Lung microvascular endothelial cell (primary cell): ENCODE results near the gene STX18. TPM values are rescaled to one million over a fixed set of nuclear protein-coding genes. Genes with fewer than 3 reads are reported as not detected.
A peak's percentile ranks its signal among the peaks of the same experiment; 100 is the strongest.

Experiments used
- DNase-seq, 2 donors: peaks; one replicate each; pipeline versions ENCODE4 v3.0.0 to v3.0.0-alpha.2; 2010; ENCODE audit warnings: low read depth in 2 of 2
- total RNA-seq: library from RNA; depleted of rRNA; stranded (reverse); fragments of >200 nt; gene quantifications from 2 replicates; pipeline ENCODE4 v1.2.1, GENCODE V29; 2014

The STX18 gene
- total RNA-seq, 1 donor from 2014 or later, result 14.1 TPM

DNA sequence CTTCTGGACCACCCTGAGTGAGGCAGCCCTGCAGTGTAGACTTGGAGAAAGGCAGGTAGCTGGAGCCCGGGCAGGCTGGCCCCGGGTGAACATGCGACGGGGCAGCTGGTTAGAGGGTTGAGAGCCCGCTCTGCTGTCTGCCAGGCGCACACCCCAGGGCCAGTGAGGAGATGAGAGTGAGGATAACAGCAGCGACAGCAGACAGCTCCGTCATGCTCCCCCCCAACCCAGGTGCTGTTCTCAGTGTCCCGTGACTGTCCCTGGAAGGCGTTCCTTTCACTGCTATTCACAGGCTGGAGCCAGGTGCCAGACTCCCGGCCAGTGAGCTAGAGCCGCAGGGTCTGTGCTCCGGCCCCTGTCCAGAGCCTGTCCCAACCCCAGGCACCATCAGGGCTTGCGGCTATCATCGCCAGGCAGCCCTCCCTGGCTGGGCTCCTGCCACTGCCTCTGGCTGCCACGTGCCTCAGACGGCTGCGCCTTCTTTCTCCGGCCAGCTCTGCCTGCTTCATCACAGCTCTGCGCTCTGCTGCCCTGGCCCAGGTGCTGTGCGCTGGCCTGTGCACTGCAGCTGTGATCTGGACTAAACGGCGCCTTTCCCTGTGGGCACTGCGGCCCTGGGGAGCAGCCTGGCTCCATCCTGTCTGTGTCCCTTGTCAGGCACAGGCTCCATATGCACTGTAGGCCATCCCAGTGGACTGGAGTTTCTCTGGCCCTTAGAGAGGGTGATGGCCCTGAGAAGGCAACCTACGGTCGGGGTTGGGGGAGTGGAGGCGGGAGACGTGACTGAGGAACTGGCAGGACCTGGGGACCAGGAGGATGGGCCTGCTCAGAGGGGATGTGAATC, 135.2 kb downstream of the STX18 start:
- DNase-seq, result no peak

- no peak for DNase-seq
Observed at GRCh38 chr4:4405358-4405962, 136.4 kb downstream of the STX18 start.

DNA sequence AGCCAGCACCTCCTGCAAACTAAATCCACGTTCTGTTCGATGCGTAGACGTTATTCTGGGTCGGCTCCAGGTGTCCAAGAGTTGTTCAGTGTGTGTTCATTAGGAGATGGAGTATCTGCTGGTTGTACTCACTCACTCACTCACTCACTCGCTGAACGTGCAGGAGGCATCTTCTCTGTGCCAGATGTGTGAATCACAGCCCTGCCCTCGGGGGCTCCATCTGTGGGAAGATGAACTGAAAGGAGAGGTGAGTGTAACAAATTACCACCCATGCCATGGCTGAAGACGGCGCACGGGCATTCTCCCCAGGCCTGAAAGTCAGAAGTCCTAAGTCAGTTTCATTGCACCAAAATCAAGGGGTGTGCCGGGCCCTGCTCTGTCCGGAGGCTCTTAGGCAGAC, 138.9 kb downstream of the STX18 start:
- DNase-seq, result no peak

GRCh38 chr4:4401036-4401435, 140.8 kb downstream of the STX18 start:
- DNase-seq, result no peak

DNA sequence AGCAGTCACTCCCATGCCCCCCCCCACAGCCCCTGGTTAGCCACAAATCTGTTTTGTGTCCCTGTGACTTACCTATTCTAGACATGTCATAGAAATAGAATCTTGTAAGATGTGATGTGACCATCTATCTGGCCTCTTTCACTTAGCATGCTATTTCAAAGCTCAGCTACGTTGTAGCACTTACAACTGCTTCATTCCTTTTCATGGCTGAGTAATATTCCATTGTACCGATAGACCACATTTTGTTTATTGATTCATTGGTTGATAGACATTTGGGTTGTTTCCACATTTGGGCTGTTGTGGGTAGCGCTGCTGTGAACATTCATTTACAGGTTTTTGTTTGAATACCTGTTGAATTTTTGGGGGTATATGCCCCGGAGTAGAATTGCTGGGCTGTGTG, 143.4 kb downstream of the STX18 start:
- no peak for DNase-seq

- no peak for DNase-seq
Observed at GRCh38 chr4:4397441-4397819, 144.4 kb downstream of the STX18 start.

DNA sequence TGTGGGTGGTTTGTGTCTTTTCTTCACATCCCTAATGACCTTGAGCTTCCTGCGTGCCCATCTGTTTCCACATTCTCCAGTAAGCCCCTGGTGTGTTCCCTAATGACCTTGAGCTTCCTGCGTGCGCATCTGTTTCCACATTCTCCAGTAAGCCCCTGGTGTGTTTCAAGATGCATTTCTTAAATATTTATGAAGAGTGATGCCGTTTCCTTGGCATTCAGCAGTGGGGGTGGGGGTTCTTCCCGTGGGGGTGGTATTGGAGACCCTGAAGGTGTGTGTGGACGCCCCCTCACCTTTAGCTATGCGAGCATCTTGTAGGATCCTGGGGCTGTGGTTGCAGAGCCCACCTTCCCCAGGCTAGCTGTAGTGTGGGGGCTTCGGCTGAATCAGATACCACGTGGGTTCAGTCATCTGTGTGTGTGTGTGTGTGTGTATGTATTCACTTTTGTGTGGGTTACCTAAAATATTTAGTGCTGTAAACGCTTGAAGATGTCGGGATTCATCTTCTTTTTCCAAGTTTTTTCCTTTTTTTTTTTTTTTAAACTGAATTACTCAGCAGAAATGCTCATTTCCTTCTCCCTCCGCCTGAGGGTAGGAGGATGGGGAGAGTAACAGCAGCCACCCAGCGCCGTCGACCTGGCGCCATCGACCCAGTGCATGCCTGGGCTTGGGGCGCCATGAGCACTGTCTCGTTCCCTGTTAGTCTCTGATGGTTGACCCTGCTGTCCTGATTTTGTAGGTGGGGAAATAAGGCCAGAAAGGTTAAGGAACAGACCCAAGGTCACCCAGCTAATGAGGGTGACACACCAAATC, 145.0 kb downstream of the STX18 start:
- DNase-seq, result peak in 1 of 2 donors; percentile 37

DNA sequence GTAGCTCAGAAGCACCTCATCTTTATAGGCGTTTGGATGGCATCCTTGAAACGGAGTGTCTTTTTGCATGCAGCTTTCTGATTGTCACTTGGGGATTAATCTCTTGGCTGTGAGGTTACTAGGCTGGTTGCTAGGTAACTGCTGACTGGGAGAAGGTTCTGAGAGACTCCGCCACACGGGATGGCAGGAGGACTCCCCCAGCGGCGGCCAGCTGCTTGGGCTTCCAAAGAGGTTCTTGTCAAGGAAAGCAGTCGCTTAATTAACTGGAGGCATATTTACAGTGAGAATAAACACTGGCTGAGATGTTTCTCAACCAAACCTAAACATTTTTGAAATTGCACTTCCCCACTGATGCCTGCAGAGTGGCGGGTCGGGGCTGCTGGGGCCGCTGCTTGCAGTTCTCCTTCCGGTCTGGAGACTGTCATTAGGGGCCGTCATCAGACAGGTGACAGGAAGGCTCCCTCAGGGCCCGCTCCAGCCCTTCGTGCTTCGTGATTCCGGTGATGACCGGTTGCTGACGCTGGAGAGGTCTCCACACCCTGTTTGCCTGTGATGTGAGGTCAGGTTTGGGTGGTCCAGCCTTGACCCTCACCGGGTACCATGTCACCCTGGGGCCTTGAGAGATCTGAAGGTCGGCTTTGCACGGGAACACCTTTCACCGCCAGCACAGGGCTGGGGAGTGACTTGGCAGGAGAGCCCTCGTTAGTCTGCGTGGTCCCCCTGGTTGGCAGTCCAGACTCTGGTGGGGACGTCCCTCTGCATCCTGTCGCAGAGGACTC, 145.8 kb downstream of the STX18 start:
- peak; percentile 13 to 48 for DNase-seq

DNA sequence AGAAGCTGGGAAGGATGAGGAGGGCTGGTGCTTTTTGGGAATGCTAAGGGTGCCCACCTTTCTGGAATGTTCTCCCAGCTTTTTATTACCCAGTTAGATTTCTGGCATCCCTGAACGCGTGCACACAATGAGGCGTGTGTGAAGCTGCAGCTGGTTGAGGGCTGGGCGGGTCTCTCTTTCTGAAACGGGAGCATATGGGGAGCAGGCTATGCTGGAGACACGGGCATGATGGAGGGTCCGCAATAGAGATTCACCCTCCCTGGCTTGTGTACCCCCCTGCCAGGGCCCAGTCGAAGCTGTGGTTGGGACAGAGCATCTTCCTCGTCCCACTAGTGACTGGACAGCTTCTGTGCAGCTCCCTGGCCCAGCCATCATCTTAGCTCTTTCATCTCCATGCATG, 146.5 kb downstream of the STX18 start:
- DNase-seq, result no peak

DNA sequence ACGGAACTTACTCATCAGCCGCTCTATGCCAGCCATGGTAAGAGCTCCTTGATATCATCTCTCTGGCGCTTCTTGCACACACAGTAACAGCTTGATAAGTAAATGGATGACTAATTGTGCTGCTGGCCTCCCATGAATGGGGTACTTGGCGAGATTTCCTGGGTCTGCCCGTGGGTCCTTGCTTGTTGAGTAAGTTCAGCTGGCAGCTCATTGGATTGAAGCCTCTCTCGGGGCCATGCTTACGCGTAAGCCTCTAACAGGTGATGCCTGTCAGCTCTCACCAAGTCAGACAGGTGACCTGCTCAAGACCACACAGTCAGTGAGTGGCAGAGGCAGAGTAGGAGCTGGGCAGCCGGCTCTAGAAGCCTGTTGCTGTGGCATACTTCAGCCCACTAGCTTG, 147.2 kb downstream of the STX18 start:
- DNase-seq, result peak in 1 of 2 donors; percentile 76

GRCh38 chr4:4392501-4393183, 149.2 kb downstream of the STX18 start:
- DNase-seq, result no peak

GRCh38 chr4:4391866-4392265, 150.0 kb downstream of the STX18 start:
- DNase-seq, result peak in 1 of 2 donors; percentile 20

DNA sequence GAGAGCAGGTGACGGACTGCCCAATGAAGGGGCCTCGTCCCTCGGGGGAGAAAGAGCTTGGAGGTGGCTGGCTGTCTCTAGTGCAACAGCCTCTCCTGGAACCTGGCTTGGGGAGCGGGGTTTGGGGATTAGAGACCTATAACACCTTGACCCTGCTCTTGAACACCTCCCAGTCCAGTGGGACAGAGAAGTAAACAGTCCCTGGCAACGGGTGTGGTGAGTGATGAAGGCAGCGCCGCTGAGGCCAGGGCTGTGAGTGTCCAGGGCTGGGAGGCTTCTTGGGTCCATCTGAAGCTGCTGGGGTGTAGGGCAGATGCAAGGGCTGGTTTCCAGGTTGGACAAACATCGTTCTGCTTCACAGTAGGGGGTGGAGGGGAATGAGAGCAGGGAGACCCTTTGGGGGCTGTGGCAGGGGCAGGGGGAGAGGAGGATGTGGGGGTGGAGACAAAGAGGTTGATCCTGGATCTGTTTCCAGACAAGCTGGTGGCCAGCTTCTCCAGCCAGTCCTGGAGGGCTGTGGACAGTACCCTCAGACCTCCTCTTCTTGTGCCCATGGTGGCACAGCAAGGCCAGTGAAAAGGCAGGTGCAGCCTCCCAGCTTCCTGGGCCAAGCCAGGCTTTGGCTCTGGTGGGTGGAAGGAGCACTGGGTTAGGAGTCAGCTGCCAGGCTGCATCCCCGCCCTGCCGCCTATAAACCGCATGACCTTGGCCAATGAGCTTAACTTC, 151.2 kb downstream of the STX18 start:
- no peak for DNase-seq

DNA sequence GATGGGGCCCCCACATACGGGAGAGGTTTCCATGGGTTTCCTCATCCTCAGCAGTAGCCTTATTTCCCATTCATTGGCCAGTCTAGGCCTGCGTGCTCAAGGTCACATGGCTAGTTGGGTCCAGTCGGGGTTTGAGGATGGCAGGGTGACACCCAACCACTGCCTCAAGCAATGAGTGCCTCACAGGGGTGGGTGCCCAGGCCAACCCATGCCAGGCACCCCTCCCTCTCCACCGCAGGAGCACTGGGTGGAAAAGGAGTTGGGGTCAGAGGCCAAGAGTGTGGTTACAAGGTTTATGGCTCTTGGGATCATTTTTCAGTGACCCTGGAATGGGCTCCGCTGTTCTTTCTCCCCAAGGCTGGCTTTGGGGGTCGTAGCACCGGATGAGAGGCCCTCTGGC, 151.8 kb downstream of the STX18 start:
- no peak for DNase-seq

- no peak for DNase-seq
Observed at GRCh38 chr4:4388836-4389575, 152.8 kb downstream of the STX18 start.

DNA sequence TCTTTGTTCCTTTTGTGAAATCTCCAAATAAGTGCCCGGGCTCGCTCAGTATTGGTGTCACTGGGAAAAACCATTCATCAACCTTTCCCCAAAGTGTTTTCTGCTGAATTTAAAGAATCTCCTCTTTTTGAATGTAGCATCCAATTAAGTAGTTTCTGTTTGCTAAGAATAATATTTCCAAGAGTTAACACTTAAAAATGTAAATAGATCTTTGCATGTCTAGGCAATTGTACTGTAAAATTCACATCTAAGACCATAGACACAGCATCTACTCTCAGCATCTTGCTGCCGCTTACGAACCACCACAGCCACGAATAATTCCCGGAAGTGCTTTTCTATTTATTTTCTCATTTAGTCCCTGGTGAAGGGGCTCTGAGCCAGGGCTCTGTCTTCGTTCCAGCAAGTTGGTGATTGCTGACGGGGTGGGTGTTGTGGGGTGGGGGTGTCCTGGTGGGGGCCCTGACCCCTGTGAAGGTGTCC, 153.5 kb downstream of the STX18 start:
- peak; percentile 31 to 43 for DNase-seq

GRCh38 chr4:4387531-4388310, 154.1 kb downstream of the STX18 start:
- DNase-seq, result no peak

GRCh38 chr4:4386736-4387392, 155.0 kb downstream of the STX18 start, which contains the start of gene NSG1:
Gene NSG1, plus strand, starts transcription at chr4:4387102. Its CDS starts 528 bp downstream, at chr4:4387630.
- peak; percentile 10 to 33 for DNase-seq
